Kidney (tissue), 14 donors: ENCODE data around the gene ADAMTS15. TPM values are rescaled to one million over a fixed set of nuclear protein-coding genes. Genes with fewer than 3 reads are reported as not detected.

ENCODE experiments used
- DNase-seq, 5 donors: peaks; one replicate each; pipeline ENCODE4 v3.0.0-alpha.2; 2013 to 2020
- FAIRE-seq: peaks from 2 replicates; lab custom pipeline; 2012; peaks lifted over from hg19 to GRCh38; lab: Jason Lieb, UNC
- H3K27ac ChIP-seq, 2 donors: one replicate each; pipeline ENCODE4 v1.7.0; 2013; ENCODE audit warnings: low read depth in 2 of 2, low read length in 2 of 2, inconsistent platforms in 1 of 2
- H3K27me3 ChIP-seq: one replicate; pipeline ENCODE4 v1.7.1; 2013; ENCODE audit warnings: low read length, inconsistent platforms; ENCODE audit not compliant: control insufficient read depth, insufficient read depth
- H3K36me3 ChIP-seq, 3 donors: one replicate each; pipeline versions ENCODE4 v1.7.0 to v1.7.1; 2013; ENCODE audit warnings: low read length in 3 of 3, control low read depth in 1 of 3, inconsistent platforms in 1 of 3; ENCODE audit not compliant: insufficient read depth in 3 of 3, control insufficient read depth in 2 of 3
- H3K4me1 ChIP-seq, 3 donors: one replicate each; pipeline versions ENCODE4 v1.7.0 to v1.7.1; 2013; ENCODE audit warnings: low read length in 3 of 3, inconsistent platforms in 1 of 3, low read depth in 1 of 3; ENCODE audit not compliant: control insufficient read depth in 2 of 3, insufficient read depth in 2 of 3
- H3K4me3 ChIP-seq, 3 donors: one replicate each; pipeline versions ENCODE4 v1.7.0 to v1.8.1; 2013; ENCODE audit warnings: low read length in 3 of 3, control low read depth in 1 of 3, inconsistent platforms in 1 of 3
- H3K9ac ChIP-seq, 3 donors: one replicate each; pipeline versions ENCODE4 v1.7.0 to v1.7.1; 2013; ENCODE audit warnings: low read length in 3 of 3, control low read depth in 1 of 3, inconsistent platforms in 1 of 3
- H3K9me3 ChIP-seq, 3 donors: one replicate each; pipeline versions ENCODE4 v1.7.0 to v1.7.1; 2013; ENCODE audit warnings: low read length in 3 of 3, control low read depth in 1 of 3, inconsistent platforms in 1 of 3; ENCODE audit not compliant: control insufficient read depth in 2 of 3, insufficient read depth in 1 of 3
- CTCF ChIP-seq: IDR thresholded peaks from 3 replicates; pipeline ENCODE4 v1.5.1; 2012; ENCODE audit warnings: mild to moderate bottlenecking, moderate library complexity, borderline replicate concordance; ENCODE audit not compliant: insufficient read depth; ENCODE audit errors: extremely low read depth
- intact Hi-C: fragments of 100-400 bp; cut with DNase I; formaldehyde crosslinking; loops from one replicate; pipeline ENCODE4 v1.11.1; 2022
- polyA plus RNA-seq: library from polyadenylated mRNA; stranded (reverse); fragments of 350-450 nt; fragmentation: Illumina TruSeq; extraction: RNeasy Lipid Tissue Mini Kit (QIAGEN cat#74804); gene quantifications from one replicate; pipeline ENCODE4 v1.2.3, GENCODE V29; 2014; ENCODE audit warnings: low read depth, low replicate concordance; ENCODE audit not compliant: insufficient read depth
- total RNA-seq: library from RNA; stranded (reverse); fragmentation: NEBNext Ultra II Directional; extraction: Animal tissue kit (Norgen Biotek cat#: 25700); gene quantifications from one replicate; pipeline ENCODE4 v1.2.1, GENCODE V29; 2021
- donor health status: control.
- donor health status: control.
- donor health status: control.
- donor health status: control.
- donor health status: control.
- donor health status: DM: yes; HTN: yes; CAD: no.
- donor health status: Normal renal cell carcinoma (clear cell type).

ADAMTS15 gene
- total and polyA plus RNA-seq, 2 donors from 2014 or later = 3.6 to 6.2 TPM

DNA sequence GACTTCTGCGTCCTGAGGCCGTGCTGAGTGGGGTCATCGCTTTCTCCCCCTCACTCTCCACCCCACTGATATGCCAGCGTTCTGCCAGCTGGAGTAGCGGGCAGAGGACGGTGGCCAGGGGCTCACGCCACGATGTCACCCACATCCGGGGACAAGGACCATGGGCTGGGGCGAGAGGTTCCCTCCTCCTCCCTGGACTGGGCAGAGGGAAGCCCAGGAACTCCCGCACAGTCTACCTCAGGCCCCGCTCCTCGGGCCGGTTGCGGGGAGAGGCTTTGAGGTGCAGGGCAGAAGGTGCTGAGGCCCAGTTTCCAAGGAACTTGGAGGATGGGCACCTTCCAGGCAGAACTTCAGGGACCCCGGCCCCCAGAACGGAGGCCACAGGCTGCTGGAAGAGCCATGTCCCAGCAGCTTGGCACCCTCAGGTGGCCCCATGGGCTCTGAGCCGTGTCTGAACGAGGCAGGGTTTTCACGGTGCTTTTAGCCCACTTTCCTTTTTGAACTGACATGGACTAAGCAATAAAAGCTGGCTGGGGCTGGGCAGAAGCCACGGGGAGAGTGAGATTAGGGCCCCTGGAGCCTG lies 25.4 kb downstream of the ADAMTS15 start:
- no peak overlapping the region for H3K4me3 ChIP-seq
- peaks cover 0 to 17% (median 10%) of the 10 kb centered on the region in 3 donors for H3K36me3 ChIP-seq
- no peaks in the 10 kb centered on the region for H3K27me3 ChIP-seq
- no peak for FAIRE-seq
- H3K4me1 ChIP-seq = peaks cover 0 to 27% (median 16%) of the 10 kb centered on the region in 3 donors
- intact Hi-C loops = no loop called here
- H3K27ac ChIP-seq = no peak overlapping the region
- peak in 1 of 5 donors; percentile 7 for DNase-seq
- H3K9me3 ChIP-seq = no peaks in the 10 kb centered on the region
- TF ChIP-seq CTCF = no peak
- no peak overlapping the region for H3K9ac ChIP-seq

DNA sequence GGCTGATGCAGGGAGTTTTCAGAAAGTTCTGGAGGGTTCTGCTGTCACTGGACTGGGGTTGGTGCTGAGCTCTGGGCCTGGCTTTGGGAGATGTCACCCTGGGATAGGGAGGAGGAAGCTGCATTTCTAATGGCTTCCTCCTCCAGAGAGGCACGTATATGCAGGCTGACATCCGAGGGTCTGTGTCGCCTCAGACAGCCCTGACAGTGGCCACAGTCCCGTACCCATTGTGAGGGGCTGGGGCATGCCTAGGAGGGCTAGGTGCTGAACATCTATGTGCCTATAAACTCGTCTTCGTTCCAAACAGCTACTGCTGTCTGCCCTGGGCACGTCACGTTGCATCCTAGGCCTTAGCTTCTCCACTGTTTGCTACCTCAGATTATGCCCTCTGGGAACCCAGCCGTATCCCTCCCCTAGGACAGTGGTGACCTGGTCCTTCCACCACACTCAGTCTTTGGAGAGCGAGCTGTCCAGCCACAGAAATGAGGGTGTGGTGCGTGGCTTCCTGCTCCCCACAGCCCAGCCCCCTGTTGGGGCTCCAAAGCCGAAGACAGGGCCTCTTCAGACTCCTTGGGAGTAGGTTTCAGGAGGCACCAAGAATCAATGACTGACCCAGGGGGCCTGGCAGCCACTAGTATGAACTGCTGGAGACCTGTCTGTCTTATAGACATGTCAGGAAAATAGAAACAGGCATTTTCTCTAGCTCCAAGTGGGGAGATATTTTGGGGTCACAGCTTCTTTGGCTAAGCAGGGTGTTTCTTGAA lies 26.4 kb downstream of the ADAMTS15 start:
- H3K27ac ChIP-seq = no peak overlapping the region
- H3K9ac ChIP-seq = no peak overlapping the region
- H3K4me1 ChIP-seq = peaks cover 0 to 30% (median 16%) of the 10 kb centered on the region in 3 donors
- no peaks in the 10 kb centered on the region for H3K9me3 ChIP-seq
- FAIRE-seq (no peak), DNase-seq (peak in 2 of 5 donors; percentile 3 to 25)
- no peaks in the 10 kb centered on the region for H3K27me3 ChIP-seq
- no peak for TF ChIP-seq CTCF
- intact Hi-C loops = no loop called here
- H3K36me3 ChIP-seq = peaks cover 0 to 17% (median 10%) of the 10 kb centered on the region in 3 donors
- H3K4me3 ChIP-seq = no peak overlapping the region

- intact Hi-C loops = no loop called here
Observed at GRCh38 chr11:130475426-130476053, 27.1 kb downstream of the ADAMTS15 start.

More at GRCh38 chr11:130475426-130476053, 27.1 kb downstream of the ADAMTS15 start:
- Histone ChIP-seq H3K27ac (no peak overlapping the region), H3K4me1 (peaks cover 0 to 33% (median 21%) of the 10 kb centered on the region in 3 donors), H3K36me3 (peaks cover 0 to 16% (median 10%) of the 10 kb centered on the region in 3 donors), H3K9me3 (no peaks in the 10 kb centered on the region), H3K27me3 (no peaks in the 10 kb centered on the region), H3K4me3 (no peak overlapping the region), H3K9ac (no peak overlapping the region)
- TF ChIP-seq CTCF = no peak
- DNase-seq (peak in 1 of 5 donors; percentile 5), FAIRE-seq (no peak)
